ENCODE results near the gene HS6ST1. TPM values are rescaled to one million over a fixed set of nuclear protein-coding genes. Genes with fewer than 3 reads are reported as not detected.

The HS6ST1 gene
- total and polyA plus RNA-seq, 7 donors, result 12.0 to 27.4 (median 17.1) TPM

GRCh38 chr2:128311216-128311754 lies 7.4 kb downstream of the HS6ST1 start:
- Histone ChIP-seq H3K36me3 (no peaks in the 10 kb centered on the region), H3K9me3 (no peaks in the 10 kb centered on the region), H3K27ac (no peak overlapping the region), H3K4me3 (no peak overlapping the region), H3K27me3 (no peaks in the 10 kb centered on the region), H3K4me1 (peaks cover 0 to 93% (median 82%) of the 10 kb centered on the region in 4 donors)
- TF ChIP-seq EP300 (IDR thresholded peaks at IDR 0.05), result no peak
- TF ChIP-seq CTCF (IDR thresholded peaks at IDR 0.05), result no peak
- no peak for TF ChIP-seq POLR2AphosphoS5 (IDR thresholded peaks at IDR 0.05)
- TF ChIP-seq POLR2A (IDR thresholded peaks at IDR 0.05), result no peak
- 91 to 92% methylated on average over 7 of the region's 7 CpGs for WGBS, 2 donors
- DNase-seq, result no peak
- intact Hi-C loops (cut with DNase I), result no loop called here

- peak; percentile 60 for DNase-seq
- no peaks in the 10 kb centered on the region for H3K36me3 ChIP-seq
- WGBS, 2 donors, result 76% methylated on average over 4 of the region's 4 CpGs
- TF ChIP-seq EP300 (IDR thresholded peaks at IDR 0.05) (no peak), POLR2AphosphoS5 (IDR thresholded peaks at IDR 0.05) (no peak), CTCF (IDR thresholded peaks at IDR 0.05) (no peak), POLR2A (IDR thresholded peaks at IDR 0.05) (no peak)
- peaks cover 0 to 93% (median 82%) of the 10 kb centered on the region in 4 donors for H3K4me1 ChIP-seq
- intact Hi-C loops (cut with DNase I), result no loop called here
- no peaks in the 10 kb centered on the region for H3K9me3 ChIP-seq
- no peak overlapping the region for H3K4me3 ChIP-seq
- peak overlapping the region in 2 of 4 donors; percentile 89 to 93 for H3K27ac ChIP-seq
- H3K27me3 ChIP-seq, result no peaks in the 10 kb centered on the region
Measured at GRCh38 chr2:128310761-128311160, 7.9 kb downstream of the HS6ST1 start.

- WGBS, 2 donors, result 94 to 95% methylated on average over 12 of the region's 12 CpGs
- intact Hi-C loops (cut with DNase I), result no loop called here
- no peaks in the 10 kb centered on the region for H3K27me3 ChIP-seq
- no peak overlapping the region for H3K4me3 ChIP-seq
- H3K4me1 ChIP-seq, result peaks cover 0 to 93% (median 82%) of the 10 kb centered on the region in 4 donors
- no peaks in the 10 kb centered on the region for H3K36me3 ChIP-seq
- TF ChIP-seq POLR2A (IDR thresholded peaks at IDR 0.05) (no peak), EP300 (IDR thresholded peaks at IDR 0.05) (no peak), POLR2AphosphoS5 (IDR thresholded peaks at IDR 0.05) (no peak), CTCF (IDR thresholded peaks at IDR 0.05) (no peak)
- no peak for DNase-seq
- H3K27ac ChIP-seq, result peak overlapping the region; percentile 18 to 93 (median 78)
- no peaks in the 10 kb centered on the region for H3K9me3 ChIP-seq
Measured at GRCh38 chr2:128310094-128310716, 8.5 kb downstream of the HS6ST1 start.

- no peak for TF ChIP-seq EP300 (IDR thresholded peaks at IDR 0.05)
- TF ChIP-seq POLR2A (IDR thresholded peaks at IDR 0.05), result no peak
- peak in 2 of 4 donors; percentile 49 to 51 for TF ChIP-seq POLR2AphosphoS5 (IDR thresholded peaks at IDR 0.05)
- TF ChIP-seq CTCF (IDR thresholded peaks at IDR 0.05), result no peak
- intact Hi-C loops (cut with DNase I), result loop anchor here (5.0 kb wide), 2 partner anchors 77 to 127 kb away; no protein-coding TSS in a partner anchor
- peak; percentile 94 for DNase-seq
- Histone ChIP-seq H3K36me3 (no peaks in the 10 kb centered on the region), H3K4me1 (peaks cover 0 to 93% (median 85%) of the 10 kb centered on the region in 4 donors), H3K27ac (peak overlapping the region; percentile 18 to 93 (median 78)), H3K4me3 (no peak overlapping the region), H3K27me3 (no peaks in the 10 kb centered on the region), H3K9me3 (no peaks in the 10 kb centered on the region)
- 35 to 60% methylated on average over 19 of the region's 19 CpGs for WGBS, 2 donors
Measured at GRCh38 chr2:128309280-128310093, 9.2 kb downstream of the HS6ST1 start.
